ENCODE results near the gene H2BW2.

GRCh38 chrX:104047171-104047570, 7.4 kb downstream of the H2BW2 start:
- TF ChIP-seq CTCF (optimal IDR thresholded peaks at IDR 0.05 in 1 of 3, IDR thresholded peaks at IDR 0.05 in 1 of 3, conservative IDR thresholded peaks at IDR 0.05 in 1 of 3; ENCODE audit: extremely low read depth in 1 of 3, insufficient read depth in 2 of 3, low read length in 3 of 3) (no peak), EZH2 (IDR thresholded peaks at IDR 0.05; ENCODE audit: low read length) (no peak)

Measured in keratinocyte (primary cell).